NCI-H2107 (cell line): ENCODE measurements around the gene BUD31.
"Not testable (repeated sequence)": the region's sequence is repeated elsewhere in the genome, so short reads cannot be mapped to it uniquely, and the experiment has no call there.

ENCODE experiments used
- DNase-seq: peaks from one replicate; lab custom pipeline; 2025; lab: John Stamatoyannopoulos, UW

BUD31 gene

GRCh38 chr7:99408379-99409191, at the start of gene BUD31, which contains the start of gene PDAP1:
TSS of gene BUD31 (plus strand) at chr7:99408969. CDS start at chr7:99411093, 2,124 bp downstream.
TSS of gene PDAP1 (minus strand) at chr7:99408597. CDS start at chr7:99408548, 49 bp downstream.
- DNase-seq: peak; percentile 93

DNA sequence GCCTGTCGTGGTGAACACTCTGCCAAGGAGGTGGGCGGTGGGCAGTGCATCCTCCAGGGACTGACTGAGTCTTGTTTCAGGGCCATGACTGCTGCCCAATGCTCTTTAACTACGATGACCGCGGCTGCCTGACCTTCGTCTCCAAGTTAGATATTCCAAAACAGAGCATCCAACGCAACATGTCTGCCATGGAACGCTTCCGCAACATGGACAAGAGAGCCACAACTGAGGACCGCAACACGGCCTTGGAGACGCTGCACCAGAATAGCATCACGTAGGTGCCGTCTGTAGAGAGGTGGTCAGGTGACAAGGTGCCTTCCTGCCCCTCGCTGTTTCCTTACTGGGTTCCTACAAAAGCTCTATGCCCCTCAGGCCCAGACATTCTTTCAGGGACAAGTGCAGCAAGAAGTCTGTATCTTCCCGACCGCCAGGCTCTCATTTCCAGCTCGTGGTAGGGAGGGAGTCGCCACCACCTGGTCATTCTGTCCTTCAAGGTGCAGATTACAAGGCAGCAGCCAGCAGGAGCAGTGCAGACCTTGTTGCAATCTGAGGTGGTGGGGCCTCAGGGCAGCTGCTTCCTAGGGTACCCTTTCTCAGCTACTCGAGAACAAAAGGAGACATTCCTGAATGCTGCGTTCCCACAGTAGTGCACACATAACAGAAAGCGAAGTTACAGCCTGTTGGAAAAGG, 49.2 kb upstream of the BUD31 start:
- DNase-seq: no peak

GRCh38 chr7:99362801-99363200, 46.0 kb upstream of the BUD31 start:
- no peak for DNase-seq

GRCh38 chr7:99363286-99363685, 45.5 kb upstream of the BUD31 start:
- DNase-seq: no peak

DNA sequence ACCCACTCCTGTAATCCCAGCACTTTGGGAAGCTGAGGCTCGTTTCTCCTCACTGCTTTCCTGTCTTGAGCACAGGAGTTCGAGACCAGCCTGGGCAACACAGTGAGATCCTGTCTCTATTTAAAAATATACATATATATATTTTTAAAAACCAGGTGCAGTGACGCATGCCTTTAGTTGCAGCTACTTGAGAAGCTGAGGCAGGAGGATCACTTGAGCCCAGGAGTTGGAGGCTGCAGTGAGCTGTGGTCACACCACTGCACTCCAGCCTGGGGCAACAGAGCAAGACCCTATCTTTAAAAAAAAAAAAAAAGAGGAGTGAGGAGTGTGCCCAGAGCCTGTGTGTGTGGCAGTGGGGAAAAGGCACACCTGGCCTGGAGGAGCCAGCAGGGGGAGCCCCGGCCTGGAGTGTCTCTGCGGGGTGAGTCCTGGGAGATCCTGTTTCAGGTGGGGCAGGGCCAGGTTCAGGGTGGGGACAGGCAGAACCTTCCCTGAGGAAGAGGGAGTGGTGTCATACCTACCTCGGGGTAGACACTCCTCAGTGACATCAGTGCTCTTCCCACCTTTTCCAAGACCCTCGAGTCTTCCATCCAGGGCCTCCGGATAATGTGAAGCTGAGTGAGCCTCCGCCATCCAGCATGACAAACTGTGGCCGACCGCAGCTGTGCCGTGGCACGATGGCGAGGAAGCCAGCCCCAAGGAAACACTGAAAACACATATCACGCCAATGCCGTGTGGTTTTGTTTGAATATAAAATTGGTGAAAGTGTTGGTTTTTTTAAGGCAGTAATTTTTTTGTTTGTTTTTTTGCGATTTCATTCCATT, 43.2 kb upstream of the BUD31 start:
- DNase-seq: no peak

DNA sequence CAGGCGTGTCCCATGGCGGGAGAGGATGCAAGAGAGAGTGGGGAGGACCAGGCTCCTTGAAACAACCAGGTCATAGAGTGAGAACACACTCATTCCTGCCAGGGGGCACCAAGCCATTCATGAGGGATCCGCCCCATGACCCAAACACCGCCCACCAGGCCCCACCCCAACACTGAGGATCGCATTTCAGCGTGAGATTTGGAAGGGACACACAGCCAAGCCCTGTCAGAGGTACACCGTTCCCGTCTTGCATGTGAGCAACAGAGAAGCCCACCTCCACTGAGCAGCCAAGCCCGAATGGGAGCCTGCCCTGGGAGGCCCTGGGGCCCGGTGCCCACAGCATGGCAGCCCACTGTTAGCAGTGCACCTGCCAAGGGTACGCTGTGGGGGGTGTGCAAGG, 42.1 kb upstream of the BUD31 start:
- DNase-seq: no peak

- no peak for DNase-seq
Measured at GRCh38 chr7:99368750-99369389, 39.9 kb upstream of the BUD31 start.

GRCh38 chr7:99369767-99370391, 38.9 kb upstream of the BUD31 start:
- DNase-seq: no peak

- DNase-seq: no peak
Measured at GRCh38 chr7:99371376-99371920, 37.3 kb upstream of the BUD31 start.

- DNase-seq: no peak
Measured at GRCh38 chr7:99372275-99373090, 36.3 kb upstream of the BUD31 start.

GRCh38 chr7:99373091-99374066, 35.4 kb upstream of the BUD31 start:
- no peak for DNase-seq

GRCh38 chr7:99374111-99375064, 34.4 kb upstream of the BUD31 start, which contains the start of gene ARPC1B:
TSS of gene ARPC1B (plus strand) at chr7:99374730. CDS start at chr7:99385715, 10,985 bp downstream.
- DNase-seq: peak; percentile 43

DNA sequence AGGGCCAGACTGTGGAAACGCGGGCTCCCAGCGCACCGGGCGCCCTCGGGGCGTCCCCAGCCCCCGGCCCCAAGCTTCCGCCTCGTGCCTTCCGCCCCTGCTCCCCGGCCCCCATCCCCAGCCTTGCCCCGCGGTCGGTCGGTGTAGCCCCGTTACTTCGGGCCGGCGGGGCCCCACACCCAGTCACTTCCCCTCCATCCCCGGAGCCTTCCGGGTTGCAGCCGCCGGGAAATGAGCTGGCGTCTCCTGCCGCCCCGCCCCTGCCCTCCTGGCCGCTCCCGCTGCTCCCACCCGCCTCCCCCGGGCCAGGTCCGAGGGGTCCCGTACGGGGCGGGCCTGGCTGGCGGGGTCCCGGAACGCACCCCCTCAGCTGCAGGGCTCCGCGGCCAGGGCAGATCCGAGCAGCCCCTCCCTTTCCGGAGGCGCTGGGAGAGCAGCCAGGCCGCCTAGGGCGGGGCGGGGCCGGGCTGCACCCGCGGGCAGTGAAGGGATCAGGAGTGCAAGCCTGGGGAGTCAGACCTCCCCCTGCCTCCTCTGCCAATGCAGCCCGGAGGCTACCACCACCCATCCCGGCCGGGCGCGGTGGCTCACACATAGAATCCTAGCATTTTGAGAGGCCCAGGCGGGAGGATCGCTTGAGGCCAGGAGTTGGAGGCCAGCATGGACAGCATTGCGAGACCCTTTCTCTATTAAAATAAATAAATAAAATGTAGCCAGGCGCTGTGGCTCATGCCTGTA, 33.5 kb upstream of the BUD31 start:
- DNase-seq: no peak

DNA sequence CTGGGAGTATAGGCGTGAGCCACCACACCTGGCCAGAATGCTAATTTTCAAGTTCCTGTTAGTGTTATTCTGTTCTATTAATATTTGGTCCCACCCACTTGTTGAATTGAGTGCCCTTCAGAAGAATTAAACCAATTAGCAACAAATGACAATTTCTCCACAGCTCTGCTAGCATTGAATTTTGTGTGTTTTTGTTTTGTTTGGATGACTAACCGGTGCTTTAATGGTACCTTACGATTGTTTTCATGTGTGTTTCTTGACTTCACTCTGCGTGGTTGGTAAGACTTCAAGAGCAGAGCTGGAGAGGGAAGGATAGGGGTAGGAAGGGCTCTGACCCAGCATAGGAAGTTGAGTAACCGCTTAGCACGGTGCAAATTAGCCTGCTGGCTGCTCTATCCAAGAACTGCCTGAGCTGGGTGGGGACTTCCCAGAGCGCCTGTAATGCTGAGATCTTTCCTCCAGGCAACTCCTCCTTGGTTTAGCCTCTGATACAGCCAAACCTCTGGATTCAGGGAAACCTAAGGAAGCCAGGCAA, 29.7 kb upstream of the BUD31 start:
- no peak for DNase-seq

DNA sequence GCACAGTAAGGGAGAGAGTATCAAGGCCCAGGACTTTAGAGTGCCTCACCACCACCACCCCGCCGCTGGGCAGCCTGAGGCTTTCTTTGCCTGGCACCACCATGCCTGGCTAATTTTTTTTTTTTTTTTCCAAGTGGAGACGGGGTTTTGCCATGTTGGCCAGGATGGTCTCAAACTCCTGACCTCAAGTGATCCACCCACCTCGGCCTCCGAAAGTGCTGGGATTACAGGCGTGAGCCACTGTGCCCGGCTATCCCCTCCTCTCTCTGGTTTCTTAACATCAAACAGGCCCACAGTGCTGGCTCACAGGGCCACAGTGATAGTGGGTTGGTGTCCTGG, 29.1 kb upstream of the BUD31 start:
- DNase-seq: not testable (repeated sequence)

- DNase-seq: no peak
Measured at GRCh38 chr7:99380032-99380822, 28.5 kb upstream of the BUD31 start.
